Prostate gland (tissue), 1 donor: ENCODE results near the gene SMAGP.

ENCODE experiments used
- POLR2A ChIP-seq: fragments of 450-650 bp; IDR thresholded peaks from one replicate; pipeline ENCODE4 v1.6.1; 2016; ENCODE audit warnings: antibody characterized with exemption, mild to moderate bottlenecking
- POLR2AphosphoS5 ChIP-seq: sonication (generic); formaldehyde crosslinking; IDR thresholded peaks from one replicate; pipeline ENCODE4 v1.6.1; 2017; ENCODE audit warnings: antibody characterized with exemption

GRCh38 chr12:51244269-51244668 is 25.9 kb downstream of the SMAGP start:
- TF ChIP-seq POLR2A (no peak), POLR2AphosphoS5 (no peak)
